Adrenal gland (tissue), 5 donors: ENCODE measurements around the gene CDH24.

Experiments used
- CTCF ChIP-seq, 6 experiments: fragments of 450-650 bp in 4 of 6; fragments of 200-600 bp in 2 of 6; sonication (generic) in 1 of 6; IDR thresholded peaks; 1 replicate in 5 of 6; 2 replicates in 1 of 6; pipeline versions ENCODE4 v1.5.1 to v1.8.0; 2016 to 2021; ENCODE audit warnings: antibody characterized with exemption in 6 of 6, mild to moderate bottlenecking in 2 of 6, moderate library complexity in 1 of 6
- POLR2A ChIP-seq, 2 donors: fragments of 450-650 bp; IDR thresholded peaks; one replicate each; pipeline ENCODE4 v1.6.1; 2017; ENCODE audit warnings: antibody characterized with exemption in 2 of 2, mild to moderate bottlenecking in 2 of 2, moderate library complexity in 1 of 2
- donor health status: DM: no; HTN: no; CAD: no.

DNA sequence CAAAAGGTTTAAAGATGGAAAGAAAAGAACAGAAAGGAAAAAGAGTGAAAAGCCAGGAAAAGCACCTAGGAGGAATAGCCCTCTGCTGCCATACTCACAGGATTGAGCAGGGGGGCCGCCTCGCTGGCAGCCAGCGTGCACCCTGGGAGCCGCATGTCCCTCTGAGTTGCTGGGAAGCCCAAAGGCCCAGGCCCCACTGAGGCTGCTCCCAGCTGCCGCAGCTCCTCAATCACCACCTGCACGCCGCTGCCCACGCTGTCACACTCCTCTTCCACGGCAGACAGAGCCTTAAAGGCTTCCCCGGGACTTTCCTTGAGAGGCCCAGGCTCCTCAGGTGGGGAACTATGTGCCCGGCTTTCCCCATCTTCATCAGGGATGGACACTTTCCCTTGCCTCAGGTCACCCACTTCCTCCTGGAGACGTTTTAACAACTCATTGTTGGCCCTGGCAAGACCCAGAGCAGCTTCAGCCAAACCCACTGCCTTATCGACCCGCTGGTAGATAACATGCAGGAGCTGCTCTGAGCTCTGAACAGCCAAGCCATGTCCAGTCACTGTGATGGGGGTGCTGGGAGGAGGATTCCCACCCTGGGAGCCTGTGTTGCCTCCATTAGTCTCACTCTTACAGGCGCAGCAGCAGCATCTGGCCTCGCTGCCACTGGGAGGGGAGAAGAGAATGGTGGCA, 58.8 kb downstream of the CDH24 start:
- no peak for TF ChIP-seq POLR2A (IDR thresholded peaks at IDR 0.05)
- no peak for TF ChIP-seq CTCF (IDR thresholded peaks at IDR 0.05)
